Chondrocyte (in vitro differentiated cells): ENCODE data around the gene NUAK1. TPM values are rescaled to one million over a fixed set of nuclear protein-coding genes. Genes with fewer than 3 reads are reported as not detected.

Experiments used
- DNase-seq: peaks from one replicate; pipeline ENCODE4 v3.0.0; 2021; ENCODE audit warnings: mixed read lengths, low spot score
- H3K27ac Mint-ChIP-seq: one replicate; pipeline ENCODE4 v1.8.0; 2021; ENCODE audit warnings: mild to moderate bottlenecking, moderate library complexity, mixed read lengths; ENCODE audit not compliant: unreplicated experiment
- H3K27me3 Mint-ChIP-seq: 2 replicates; pipeline ENCODE4 v1.8.0; 2021; ENCODE audit warnings: low read depth, mixed read lengths
- H3K36me3 Mint-ChIP-seq: 2 replicates; pipeline ENCODE4 v1.8.0; 2021; ENCODE audit warnings: low read depth, mixed read lengths
- H3K4me1 Mint-ChIP-seq: 2 replicates; pipeline ENCODE4 v1.8.0; 2021; ENCODE audit warnings: low read depth, mild to moderate bottlenecking, mixed read lengths
- H3K4me3 Mint-ChIP-seq: one replicate; pipeline ENCODE4 v1.8.0; 2021; ENCODE audit warnings: mild to moderate bottlenecking, moderate library complexity, mixed read lengths; ENCODE audit not compliant: unreplicated experiment
- H3K9me3 Mint-ChIP-seq: 2 replicates; pipeline ENCODE4 v1.8.0; 2021; ENCODE audit warnings: low read depth, mixed read lengths
- CTCF ChIP-seq: fragments of 200-600 bp; sonication (generic); IDR thresholded peaks from 2 replicates; pipeline ENCODE4 v1.5.0; 2021; ENCODE audit warnings: antibody characterized with exemption, mild to moderate bottlenecking, moderate library complexity
- total RNA-seq: library from RNA; stranded (reverse); gene quantifications from 3 replicates; pipeline ENCODE4 v1.2.1, GENCODE V29; 2021

Gene NUAK1
- total RNA-seq, 1 donor from 2014 or later, result 78.1 TPM

DNA sequence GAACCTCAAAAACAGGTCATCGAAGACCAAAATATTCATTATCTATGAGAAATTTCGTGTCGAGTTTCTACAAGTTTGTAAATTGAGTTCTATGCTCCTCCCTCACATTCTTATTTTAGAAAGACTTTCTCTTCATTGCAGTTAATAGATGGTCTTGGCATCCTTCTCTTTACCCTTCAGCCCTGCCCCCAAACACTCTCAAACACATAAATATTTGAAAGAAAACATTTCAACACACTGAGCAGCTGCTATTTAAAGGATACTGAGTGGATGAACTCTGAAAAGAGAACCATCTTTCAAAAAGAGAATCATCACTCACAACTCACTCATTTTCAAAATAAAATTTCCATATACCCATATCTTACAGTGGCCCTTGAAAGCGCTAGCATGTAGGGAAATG, 67.1 kb downstream of the NUAK1 start:
- H3K27ac Mint-ChIP-seq, result peak overlapping the region; percentile 79
- no peaks in the 10 kb centered on the region for H3K9me3 Mint-ChIP-seq
- H3K27me3 Mint-ChIP-seq, result no peaks in the 10 kb centered on the region
- DNase-seq, result no peak
- H3K4me3 Mint-ChIP-seq, result no peak overlapping the region
- peaks cover 56% of the 10 kb centered on the region for H3K36me3 Mint-ChIP-seq
- H3K4me1 Mint-ChIP-seq, result peaks cover 64% of the 10 kb centered on the region
- TF ChIP-seq CTCF, result no peak

GRCh38 chr12:106070611-106071010, 68.1 kb downstream of the NUAK1 start:
- DNase-seq, result no peak
- TF ChIP-seq CTCF, result no peak
- Mint-ChIP-seq H3K4me3 (no peak overlapping the region), H3K4me1 (peaks cover 60% of the 10 kb centered on the region), H3K27ac (peak overlapping the region; percentile 79), H3K36me3 (peaks cover 61% of the 10 kb centered on the region), H3K27me3 (no peaks in the 10 kb centered on the region), H3K9me3 (no peaks in the 10 kb centered on the region)

GRCh38 chr12:106070147-106070546, 68.6 kb downstream of the NUAK1 start:
- no peak overlapping the region for H3K4me3 Mint-ChIP-seq
- TF ChIP-seq CTCF, result no peak
- peaks cover 59% of the 10 kb centered on the region for H3K4me1 Mint-ChIP-seq
- no peaks in the 10 kb centered on the region for H3K9me3 Mint-ChIP-seq
- H3K36me3 Mint-ChIP-seq, result peaks cover 63% of the 10 kb centered on the region
- no peaks in the 10 kb centered on the region for H3K27me3 Mint-ChIP-seq
- peak overlapping the region; percentile 70 for H3K27ac Mint-ChIP-seq
- no peak for DNase-seq

DNA sequence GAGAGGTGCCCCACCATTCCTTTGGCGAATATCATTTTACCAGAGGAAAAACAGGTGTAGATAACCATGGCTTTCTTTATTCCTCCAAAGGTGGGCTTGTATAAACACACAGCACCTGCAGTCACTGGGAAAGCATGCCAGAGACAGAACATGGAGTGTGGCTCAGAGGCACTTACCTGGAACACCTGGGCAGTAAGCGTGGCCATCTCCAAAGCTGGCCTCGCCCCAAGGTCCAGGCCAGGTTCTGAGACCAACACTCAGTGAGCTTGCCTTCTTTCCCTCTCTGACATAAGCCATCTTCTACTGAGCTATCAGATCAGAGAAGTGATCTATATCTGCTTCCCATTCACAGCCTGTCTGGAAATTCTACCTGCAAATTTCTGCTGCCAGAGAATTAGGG, 70.5 kb downstream of the NUAK1 start:
- H3K9me3 Mint-ChIP-seq, result no peaks in the 10 kb centered on the region
- H3K36me3 Mint-ChIP-seq, result peaks cover 73% of the 10 kb centered on the region
- H3K27me3 Mint-ChIP-seq, result no peaks in the 10 kb centered on the region
- DNase-seq, result no peak
- TF ChIP-seq CTCF, result no peak
- peak overlapping the region; percentile 27 for H3K27ac Mint-ChIP-seq
- peaks cover 47% of the 10 kb centered on the region for H3K4me1 Mint-ChIP-seq
- H3K4me3 Mint-ChIP-seq, result no peak overlapping the region

- Mint-ChIP-seq H3K4me3 (no peak overlapping the region), H3K27me3 (no peaks in the 10 kb centered on the region), H3K27ac (peak overlapping the region; percentile 27), H3K4me1 (peaks cover 44% of the 10 kb centered on the region), H3K36me3 (peaks cover 72% of the 10 kb centered on the region), H3K9me3 (no peaks in the 10 kb centered on the region)
- DNase-seq, result no peak
- no peak for TF ChIP-seq CTCF
Observed at GRCh38 chr12:106067606-106068205, 71.0 kb downstream of the NUAK1 start.
